Limb (tissue), 2 donors: ENCODE results near the gene DOCK2.
A peak's percentile ranks its signal among the peaks of the same experiment; 100 is the strongest.
"Not testable (repeated sequence)": the region's sequence is repeated elsewhere in the genome, so short reads cannot be mapped to it uniquely, and the experiment has no call there.

Experiments used
- DNase-seq, 2 donors: peaks; one replicate each; pipeline ENCODE4 v3.0.0-alpha.2; 2016; ENCODE audit errors: extremely low spot score in 2 of 2

DOCK2 gene

GRCh38 chr5:169717288-169717687, 80.2 kb downstream of the DOCK2 start:
- DNase-seq, result no peak

GRCh38 chr5:169719360-169720314, 82.6 kb downstream of the DOCK2 start:
- DNase-seq, result no peak

GRCh38 chr5:169721771-169722170, 84.7 kb downstream of the DOCK2 start:
- no peak for DNase-seq

- no peak for DNase-seq
These were observed 86.2 kb downstream of the DOCK2 start for GRCh38 chr5:169723103-169723831.

DNA sequence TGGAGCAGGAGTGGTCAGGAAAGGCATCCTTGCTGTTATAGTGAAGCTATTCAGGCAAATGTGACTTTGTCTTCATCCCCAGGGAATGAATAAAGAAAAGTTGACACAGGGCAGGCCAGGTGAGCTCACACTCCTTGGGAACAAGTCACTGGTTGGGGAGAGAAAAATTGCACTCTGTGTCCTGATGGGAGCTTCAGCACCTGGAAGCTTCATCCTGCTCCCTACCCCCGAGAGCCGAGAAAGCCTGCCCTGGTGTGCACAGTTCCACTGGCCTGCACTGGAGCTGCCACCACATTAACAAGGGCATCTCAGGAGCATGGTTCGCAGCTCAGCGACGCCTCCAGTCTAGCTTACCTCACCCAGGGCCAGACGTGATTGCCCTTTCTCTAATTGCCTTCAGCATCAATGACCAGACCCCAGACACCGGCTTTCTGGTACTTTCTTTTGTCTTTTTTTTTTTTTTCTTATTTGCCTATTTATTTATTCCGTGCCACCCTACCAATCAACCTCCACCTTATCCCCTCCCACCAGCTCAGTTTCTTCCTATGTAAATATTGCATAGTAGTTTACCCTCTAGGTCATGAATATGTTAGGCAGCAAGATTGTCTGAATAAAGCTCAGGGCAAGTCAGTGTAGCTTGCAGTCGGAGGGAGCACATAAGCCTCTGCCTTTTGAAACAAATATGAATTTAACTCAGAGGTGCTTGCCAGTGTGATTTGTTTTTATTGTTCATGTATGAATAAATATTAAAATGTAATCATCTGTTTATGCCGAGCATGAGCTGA, 87.4 kb downstream of the DOCK2 start:
- no peak for DNase-seq

GRCh38 chr5:169725665-169726064, 88.6 kb downstream of the DOCK2 start:
- not testable (repeated sequence) for DNase-seq

DNA sequence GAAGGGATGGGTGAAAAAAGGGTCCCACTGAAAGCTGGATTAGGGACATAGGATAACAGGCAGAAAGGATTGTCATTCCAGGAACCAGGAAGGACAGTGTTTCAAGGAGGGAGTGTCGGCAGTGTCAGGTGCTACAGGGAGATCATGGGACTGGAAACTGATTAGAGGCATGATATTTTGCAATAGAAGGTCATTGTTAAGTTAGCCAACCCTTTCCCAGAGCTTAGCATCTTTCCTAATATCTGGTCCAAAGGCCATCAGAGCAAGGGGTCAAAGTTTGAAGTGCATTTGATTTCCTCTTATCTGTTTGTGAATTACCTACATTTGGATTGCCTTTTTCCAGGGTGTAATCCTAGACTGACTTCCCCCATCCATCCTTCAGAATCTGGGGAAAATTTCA, 91.3 kb downstream of the DOCK2 start:
- DNase-seq, result no peak

GRCh38 chr5:169731221-169731620, 94.1 kb downstream of the DOCK2 start:
- DNase-seq, result no peak

GRCh38 chr5:169732841-169733240, 95.8 kb downstream of the DOCK2 start:
- no peak for DNase-seq

GRCh38 chr5:169735913-169736312, 98.8 kb downstream of the DOCK2 start:
- no peak for DNase-seq

DNA sequence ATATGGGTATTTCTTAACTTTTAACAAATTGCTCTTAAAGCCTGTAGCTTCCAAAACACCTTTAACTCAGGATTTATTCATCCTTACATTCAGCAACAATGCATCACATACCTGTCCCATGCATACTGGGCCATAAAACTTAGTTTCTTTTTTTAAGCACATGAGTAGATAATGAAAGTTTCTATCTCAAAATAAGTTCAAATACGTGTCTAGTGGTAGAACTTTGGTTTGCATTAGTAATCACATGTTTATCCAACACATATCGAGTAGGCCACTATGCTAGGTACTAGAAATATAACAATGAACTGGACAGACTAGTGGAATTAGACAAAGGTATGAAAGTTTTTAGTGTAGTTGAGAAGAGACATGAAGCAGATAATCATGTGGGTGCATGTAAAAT, 99.6 kb downstream of the DOCK2 start:
- DNase-seq, result no peak

DNA sequence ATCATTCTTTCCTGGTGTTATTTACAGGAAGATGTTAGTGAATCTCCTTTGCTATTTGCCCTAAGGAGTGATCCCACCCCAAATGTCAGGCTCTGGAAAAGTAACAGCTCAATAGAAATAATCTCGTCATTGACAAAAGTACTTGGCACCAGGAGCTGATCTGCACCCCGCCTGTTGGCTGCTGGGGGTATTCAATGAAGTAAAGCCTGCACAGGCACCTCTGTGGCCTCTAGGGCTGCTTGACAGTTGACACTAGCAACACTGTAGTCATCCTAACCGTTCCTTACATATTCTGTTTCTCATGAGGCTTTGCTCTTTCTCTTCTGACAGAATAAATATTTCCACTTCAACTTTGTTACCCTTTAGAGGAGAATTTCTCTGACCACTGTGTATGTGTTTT, 103.4 kb downstream of the DOCK2 start:
- no peak for DNase-seq

GRCh38 chr5:169742771-169743296, 105.8 kb downstream of the DOCK2 start:
- DNase-seq, result peak in 1 of 2 donors; percentile 36

- no peak for DNase-seq
These were observed 107.3 kb downstream of the DOCK2 start for GRCh38 chr5:169744336-169744735.

GRCh38 chr5:169745441-169746146, 108.5 kb downstream of the DOCK2 start:
- no peak for DNase-seq

- no peak for DNase-seq
These were observed 109.1 kb downstream of the DOCK2 start for GRCh38 chr5:169746147-169746694.

- no peak for DNase-seq
These were observed 111.1 kb downstream of the DOCK2 start for GRCh38 chr5:169748174-169748573.

- DNase-seq, result no peak
These were observed 112.2 kb downstream of the DOCK2 start for GRCh38 chr5:169749295-169749694.

GRCh38 chr5:169751490-169751889, 114.4 kb downstream of the DOCK2 start:
- DNase-seq, result no peak

- DNase-seq, result not testable (repeated sequence)
These were observed 115.5 kb downstream of the DOCK2 start for GRCh38 chr5:169752566-169752965.

DNA sequence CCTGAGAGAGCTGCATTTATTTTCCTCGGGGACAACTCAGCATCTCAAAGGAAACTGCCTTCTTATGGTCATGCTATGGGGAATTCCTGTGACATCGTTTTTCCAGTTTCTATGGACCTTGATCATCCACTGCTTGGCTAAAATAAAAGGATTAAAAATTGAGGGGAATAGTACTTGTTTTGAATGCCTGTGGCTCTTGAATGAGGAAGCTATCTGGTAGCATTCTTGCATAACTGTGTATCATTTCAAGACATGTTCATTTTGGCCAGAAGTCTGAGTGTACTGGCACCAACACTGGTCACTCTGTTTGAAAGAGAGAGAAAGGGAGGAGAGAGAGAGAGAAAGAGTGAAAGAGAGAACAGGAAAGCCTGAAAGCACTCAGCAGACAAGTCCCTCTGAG, 116.7 kb downstream of the DOCK2 start:
- no peak for DNase-seq
